Mucosa of gallbladder (tissue), 1 donor: Measurements from ENCODE around the gene SGIP1. TPM values are rescaled to one million over a fixed set of nuclear protein-coding genes. Genes with fewer than 3 reads are reported as not detected.
A peak's percentile ranks its signal among the peaks of the same experiment; 100 is the strongest.

Experiments
- DNase-seq: peaks from one replicate; pipeline ENCODE4 v3.0.0-alpha.2; 2020; ENCODE audit warnings: low spot score
- total RNA-seq: library from RNA; stranded (reverse); gene quantifications from one replicate; pipeline ENCODE4 v1.2.1, GENCODE V29; 2021
- donor health status: DM: no; HTN: no; CAD: no.

Gene SGIP1
- 7.0 TPM for total RNA-seq

- peak; percentile 56 for DNase-seq
Observed at GRCh38 chr1:66533804-66534740, at the start of gene SGIP1. SGIP1 (plus strand) TSS chr1:66534153; CDS start chr1:66534359, 206 bp downstream.

DNA sequence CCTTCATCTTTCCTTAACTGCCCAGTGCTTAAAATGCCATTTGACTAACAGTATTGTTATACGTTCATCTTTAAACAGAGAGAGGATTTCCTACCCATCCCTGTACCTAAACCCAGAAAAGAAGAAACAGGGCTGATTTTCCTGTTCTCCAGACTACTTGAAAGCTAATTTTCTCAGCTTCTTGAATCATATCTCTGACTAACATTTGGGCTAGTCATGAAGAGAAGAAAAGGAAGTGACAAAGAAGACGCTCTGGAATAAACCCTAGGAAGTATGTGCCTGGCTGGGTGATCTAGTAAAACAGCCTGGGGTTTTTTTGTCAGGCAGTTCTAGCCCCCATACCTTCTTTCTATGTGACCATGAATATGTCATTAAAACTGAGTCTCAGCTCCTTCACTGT is 44.8 kb upstream of the SGIP1 start:
- DNase-seq, result no peak

GRCh38 chr1:66489972-66490601 is 43.9 kb upstream of the SGIP1 start:
- DNase-seq, result no peak

DNA sequence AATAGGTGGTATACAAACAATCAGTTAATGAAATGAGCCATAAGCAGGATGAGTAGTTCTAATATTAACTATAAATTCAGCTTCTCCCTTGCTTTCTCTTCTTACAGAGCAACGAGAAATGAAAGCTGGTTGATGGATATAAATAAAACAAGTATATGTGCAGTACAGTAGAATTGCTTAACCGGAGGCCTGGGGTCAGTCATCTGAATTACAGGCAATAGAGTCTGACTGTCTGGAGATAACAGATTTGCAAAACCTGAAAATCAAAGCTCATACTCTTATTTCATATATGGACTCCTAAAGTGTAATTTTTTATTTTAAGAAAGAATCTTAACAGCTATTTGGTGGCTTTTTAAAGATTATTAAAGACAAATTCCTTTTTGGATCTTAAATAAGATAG is 43.1 kb upstream of the SGIP1 start:
- no peak for DNase-seq

DNA sequence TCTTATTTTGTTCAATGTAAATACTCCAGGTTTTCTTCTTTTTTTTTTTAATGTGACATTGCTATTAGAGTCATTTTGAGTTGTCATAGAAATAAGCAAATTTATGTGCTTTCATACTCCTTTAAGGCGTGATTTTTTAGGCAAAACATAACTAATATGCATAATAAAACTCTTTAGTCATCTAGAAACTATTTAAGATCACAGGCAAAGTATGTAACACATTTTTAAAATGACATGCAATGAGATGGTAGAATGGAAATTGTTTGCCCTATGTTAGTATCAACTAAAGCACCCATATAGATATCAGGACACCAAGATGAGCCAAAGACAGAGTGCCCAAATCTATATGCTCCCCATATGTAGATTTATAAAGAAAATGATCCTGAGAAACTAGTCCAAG is 41.5 kb upstream of the SGIP1 start:
- DNase-seq, result no peak

- DNase-seq, result no peak
Observed at GRCh38 chr1:66493731-66494130, 40.2 kb upstream of the SGIP1 start.

- DNase-seq, result no peak
Observed at GRCh38 chr1:66494482-66494881, 39.5 kb upstream of the SGIP1 start.

DNA sequence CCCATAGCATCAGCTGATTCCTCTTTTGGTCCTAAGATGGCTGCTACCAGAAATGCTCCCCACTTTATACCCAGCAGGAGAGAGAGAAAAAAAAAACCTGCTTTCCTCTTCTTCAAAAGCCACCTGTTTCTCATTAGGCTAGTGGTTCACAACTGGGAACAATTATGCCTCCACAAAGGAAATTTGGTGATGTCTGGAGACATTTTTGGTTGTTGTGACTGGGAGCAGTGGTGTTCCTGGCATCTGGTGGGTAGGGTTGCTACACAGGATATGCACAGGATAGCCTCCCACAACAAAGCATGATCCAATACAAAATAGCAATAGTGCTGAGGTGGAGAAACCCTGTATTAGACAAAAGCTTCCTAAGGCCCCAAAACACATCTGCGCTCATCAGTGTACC is 38.5 kb upstream of the SGIP1 start:
- DNase-seq, result no peak

DNA sequence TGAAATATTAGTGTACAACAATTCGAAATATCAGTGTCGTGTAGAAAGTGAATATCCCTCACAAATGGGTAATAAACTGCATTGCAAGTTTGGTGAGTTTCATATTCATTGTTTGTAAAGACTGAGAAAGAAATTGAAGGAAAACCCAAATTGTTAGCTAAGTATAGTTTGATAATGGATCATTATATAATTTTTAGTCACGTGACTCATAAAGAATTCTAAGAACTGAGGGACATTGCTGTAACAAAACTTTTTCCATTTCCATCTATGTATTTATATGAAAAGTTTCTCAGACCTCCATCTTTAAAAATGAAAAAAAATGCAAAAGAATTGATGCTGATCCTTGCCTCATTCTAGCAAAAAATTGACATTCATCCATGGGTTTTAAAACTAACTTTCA is 36.0 kb upstream of the SGIP1 start:
- no peak for DNase-seq

DNA sequence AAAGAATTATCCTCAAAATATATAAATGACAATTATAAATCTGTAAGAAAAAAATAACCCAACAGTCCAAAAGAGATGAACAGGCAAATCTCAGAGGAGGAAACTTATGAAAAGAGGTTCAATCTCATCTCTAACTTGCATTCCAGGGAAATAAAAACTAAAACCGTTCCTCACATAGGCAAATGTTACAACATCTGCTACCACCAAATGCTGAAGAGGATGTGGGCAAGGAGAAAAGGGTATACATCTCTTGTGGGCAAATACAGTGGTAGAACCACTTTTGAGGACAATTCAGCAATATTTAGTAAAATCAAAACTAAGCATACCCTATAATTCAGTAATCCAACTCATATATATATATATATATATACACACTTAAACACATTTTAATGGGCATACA is 33.7 kb upstream of the SGIP1 start:
- DNase-seq, result no peak

- no peak for DNase-seq
Observed at GRCh38 chr1:66502086-66502485, 31.9 kb upstream of the SGIP1 start.

DNA sequence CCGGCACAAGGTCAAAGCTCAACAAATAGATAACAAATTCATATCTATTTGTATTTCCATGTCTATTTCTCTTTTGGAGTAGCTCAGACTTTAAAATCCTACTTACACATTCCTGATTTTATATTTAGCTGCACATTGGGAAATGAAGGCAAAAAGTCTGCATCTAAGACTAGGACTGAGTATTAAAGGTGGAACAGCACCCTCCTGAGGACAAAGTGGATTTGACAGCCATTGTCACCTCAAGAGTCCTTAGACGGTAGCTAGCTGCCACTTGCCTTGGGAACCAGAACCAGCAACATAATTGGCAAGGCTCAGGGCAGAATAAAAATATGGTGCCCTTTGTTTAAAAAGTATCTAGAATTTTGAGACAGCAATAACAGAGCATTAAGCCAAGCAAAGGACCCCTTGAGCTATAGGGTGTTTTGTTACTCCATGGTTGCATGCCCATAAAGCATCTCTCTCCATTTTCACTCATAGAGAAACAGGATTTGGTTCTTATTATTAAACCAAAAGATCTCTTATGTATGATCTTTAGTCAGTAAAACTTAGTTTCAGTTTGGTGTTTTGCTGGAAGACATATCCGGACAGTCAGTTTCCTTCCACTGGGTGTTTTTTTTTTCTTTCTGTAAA is 30.0 kb upstream of the SGIP1 start:
- peak; percentile 34 for DNase-seq

- DNase-seq, result no peak
Observed at GRCh38 chr1:66505671-66506392, 28.1 kb upstream of the SGIP1 start.

- no peak for DNase-seq
Observed at GRCh38 chr1:66506393-66506687, 27.6 kb upstream of the SGIP1 start.

DNA sequence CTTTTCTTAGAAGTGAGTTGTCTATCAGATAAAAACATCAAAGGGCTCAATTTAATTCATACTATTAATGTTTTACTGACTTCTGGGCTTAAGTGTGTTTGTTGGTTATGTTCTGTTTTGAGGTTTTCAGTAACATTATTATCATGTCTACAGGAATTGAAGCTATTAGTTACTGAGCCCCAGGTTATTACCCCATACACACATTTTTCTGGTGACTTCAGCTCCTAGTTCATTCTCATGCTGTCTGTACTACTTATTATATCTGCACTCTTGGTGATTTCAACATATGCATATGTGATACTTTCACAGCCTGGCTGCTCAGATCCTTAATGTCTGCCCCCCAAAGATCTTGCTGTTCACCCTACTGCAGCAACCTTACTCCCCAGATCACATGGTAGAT is 27.0 kb upstream of the SGIP1 start:
- DNase-seq, result no peak

GRCh38 chr1:66510407-66510806 is 23.5 kb upstream of the SGIP1 start:
- no peak for DNase-seq

GRCh38 chr1:66511118-66511517 is 22.8 kb upstream of the SGIP1 start:
- DNase-seq, result no peak

DNA sequence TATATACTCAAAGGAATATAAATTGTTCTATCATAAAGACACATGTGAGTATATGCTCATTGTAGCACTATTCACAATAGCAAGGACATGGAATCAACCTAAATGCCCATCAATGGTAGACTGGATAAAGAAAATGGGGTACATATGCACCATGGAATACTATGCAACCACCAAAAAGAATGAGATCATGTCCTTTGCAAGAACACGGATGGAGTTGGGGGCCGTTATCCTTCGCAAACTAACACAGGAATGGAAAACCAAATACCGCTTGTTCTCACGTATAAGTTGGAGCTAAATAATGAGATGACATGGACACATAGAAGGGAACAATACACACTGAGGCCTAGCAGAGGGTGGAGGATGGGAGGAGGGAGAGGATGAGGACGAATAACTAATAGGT is 16.0 kb upstream of the SGIP1 start:
- DNase-seq, result no peak

GRCh38 chr1:66518654-66519053 is 15.3 kb upstream of the SGIP1 start:
- DNase-seq, result no peak

- no peak for DNase-seq
Observed at GRCh38 chr1:66519992-66520391, 14.0 kb upstream of the SGIP1 start.

DNA sequence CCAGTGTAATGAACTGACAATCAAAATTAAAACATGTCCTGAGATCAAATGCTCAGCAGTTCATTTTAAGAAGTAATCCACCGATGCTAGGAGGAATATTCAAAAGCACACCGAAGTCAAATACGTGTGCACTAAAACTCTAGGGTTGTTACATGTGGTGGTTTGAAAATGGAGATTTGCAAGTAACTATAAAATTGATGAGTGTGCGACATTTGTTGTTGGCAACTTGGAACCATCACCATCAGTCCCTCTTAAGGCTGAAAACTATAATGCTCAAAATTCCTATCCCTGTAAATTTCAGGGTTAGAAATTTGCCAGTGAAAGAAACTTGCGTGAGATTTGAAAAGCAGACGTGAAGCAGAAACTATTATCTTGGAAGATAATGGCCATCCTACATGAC is 13.3 kb upstream of the SGIP1 start:
- no peak for DNase-seq

GRCh38 chr1:66521721-66522365 is 12.1 kb upstream of the SGIP1 start:
- no peak for DNase-seq
